ENCODE results near the gene CLMN. TPM values are rescaled to one million over a fixed set of nuclear protein-coding genes. Genes with fewer than 3 reads are reported as not detected.

CLMN gene
- total and polyA plus RNA-seq, 10 of the 15 experiments (the other 5 are each of a cell fraction or from before 2014, with no cell fraction given) = 7.8 to 49.3 (median 18.5) TPM

DNA sequence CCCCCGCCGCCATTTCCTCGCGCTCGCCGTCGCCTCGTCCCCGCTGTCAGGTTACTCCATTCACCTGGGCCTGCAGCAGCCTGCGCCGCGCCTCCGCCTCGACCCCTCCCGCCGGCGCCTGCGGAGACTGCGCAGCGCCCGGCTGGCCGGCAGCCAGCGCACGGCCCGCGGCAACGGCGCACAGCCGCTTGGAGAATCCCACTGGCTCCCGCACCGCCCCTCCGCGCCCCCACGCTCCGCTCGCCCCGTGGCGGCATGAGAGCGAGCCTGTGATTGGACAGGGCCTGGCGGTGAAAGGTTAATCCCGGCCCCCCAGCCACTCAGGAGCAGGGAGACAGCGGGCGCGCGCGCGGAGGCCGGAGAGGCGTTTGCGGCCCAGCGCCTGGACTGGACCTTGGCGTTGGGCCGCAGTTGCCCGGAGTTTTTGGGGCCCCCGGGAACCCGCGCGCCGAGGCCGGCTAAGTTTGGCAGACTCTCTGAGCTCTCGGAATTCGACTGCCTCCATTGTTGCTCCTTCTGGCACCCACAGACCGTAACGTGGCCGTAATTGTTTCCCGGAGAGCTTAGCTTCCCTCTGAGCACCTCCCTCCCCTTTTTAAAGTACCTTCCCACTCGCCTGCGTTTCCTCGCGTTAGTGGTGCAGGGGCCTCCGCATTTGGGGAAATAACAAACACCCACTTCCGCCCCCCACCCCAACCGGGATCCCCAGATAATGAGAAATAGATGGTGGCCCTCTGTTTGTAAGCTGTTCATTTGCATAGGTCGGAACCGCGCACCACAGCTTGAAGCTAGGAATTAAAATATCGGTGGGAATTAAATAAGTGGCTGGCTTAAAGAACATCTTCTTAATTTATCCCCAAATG is 162.2 kb downstream of the CLMN start, which contains the start of gene DICER1 (continued):
- TF ChIP-seq, protein P1, sequence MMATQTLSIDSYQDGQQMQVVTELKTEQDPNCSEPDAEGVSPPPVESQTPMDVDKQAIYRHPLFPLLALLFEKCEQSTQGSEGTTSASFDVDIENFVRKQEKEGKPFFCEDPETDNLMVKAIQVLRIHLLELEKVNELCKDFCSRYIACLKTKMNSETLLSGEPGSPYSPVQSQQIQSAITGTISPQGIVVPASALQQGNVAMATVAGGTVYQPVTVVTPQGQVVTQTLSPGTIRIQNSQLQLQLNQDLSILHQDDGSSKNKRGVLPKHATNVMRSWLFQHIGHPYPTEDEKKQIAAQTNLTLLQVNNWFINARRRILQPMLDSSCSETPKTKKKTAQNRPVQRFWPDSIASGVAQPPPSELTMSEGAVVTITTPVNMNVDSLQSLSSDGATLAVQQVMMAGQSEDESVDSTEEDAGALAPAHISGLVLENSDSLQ (IDR thresholded peaks at IDR 0.05) = 0 out of 2 replicates have a peak, but pooled peaks have one; percentile 6
- TF ChIP-seq PAX5 (IDR thresholded peaks at IDR 0.05; ENCODE audit: borderline replicate concordance, low read depth, low read length) = peak; percentile 49; the same call in 1 of the 2 replicates
- TF ChIP-seq, protein P2, sequence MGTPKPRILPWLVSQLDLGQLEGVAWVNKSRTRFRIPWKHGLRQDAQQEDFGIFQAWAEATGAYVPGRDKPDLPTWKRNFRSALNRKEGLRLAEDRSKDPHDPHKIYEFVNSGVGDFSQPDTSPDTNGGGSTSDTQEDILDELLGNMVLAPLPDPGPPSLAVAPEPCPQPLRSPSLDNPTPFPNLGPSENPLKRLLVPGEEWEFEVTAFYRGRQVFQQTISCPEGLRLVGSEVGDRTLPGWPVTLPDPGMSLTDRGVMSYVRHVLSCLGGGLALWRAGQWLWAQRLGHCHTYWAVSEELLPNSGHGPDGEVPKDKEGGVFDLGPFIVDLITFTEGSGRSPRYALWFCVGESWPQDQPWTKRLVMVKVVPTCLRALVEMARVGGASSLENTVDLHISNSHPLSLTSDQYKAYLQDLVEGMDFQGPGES (IDR thresholded peaks at IDR 0.05) = peak; percentile 70; the same call in 1 of the 2 replicates
- 0 out of 2 replicates have a peak, but pooled peaks have one; percentile 6 for TF ChIP-seq CHD1 (IDR thresholded peaks at IDR 0.05; ENCODE audit: low read depth, low read length)
- TF ChIP-seq, protein P3, sequence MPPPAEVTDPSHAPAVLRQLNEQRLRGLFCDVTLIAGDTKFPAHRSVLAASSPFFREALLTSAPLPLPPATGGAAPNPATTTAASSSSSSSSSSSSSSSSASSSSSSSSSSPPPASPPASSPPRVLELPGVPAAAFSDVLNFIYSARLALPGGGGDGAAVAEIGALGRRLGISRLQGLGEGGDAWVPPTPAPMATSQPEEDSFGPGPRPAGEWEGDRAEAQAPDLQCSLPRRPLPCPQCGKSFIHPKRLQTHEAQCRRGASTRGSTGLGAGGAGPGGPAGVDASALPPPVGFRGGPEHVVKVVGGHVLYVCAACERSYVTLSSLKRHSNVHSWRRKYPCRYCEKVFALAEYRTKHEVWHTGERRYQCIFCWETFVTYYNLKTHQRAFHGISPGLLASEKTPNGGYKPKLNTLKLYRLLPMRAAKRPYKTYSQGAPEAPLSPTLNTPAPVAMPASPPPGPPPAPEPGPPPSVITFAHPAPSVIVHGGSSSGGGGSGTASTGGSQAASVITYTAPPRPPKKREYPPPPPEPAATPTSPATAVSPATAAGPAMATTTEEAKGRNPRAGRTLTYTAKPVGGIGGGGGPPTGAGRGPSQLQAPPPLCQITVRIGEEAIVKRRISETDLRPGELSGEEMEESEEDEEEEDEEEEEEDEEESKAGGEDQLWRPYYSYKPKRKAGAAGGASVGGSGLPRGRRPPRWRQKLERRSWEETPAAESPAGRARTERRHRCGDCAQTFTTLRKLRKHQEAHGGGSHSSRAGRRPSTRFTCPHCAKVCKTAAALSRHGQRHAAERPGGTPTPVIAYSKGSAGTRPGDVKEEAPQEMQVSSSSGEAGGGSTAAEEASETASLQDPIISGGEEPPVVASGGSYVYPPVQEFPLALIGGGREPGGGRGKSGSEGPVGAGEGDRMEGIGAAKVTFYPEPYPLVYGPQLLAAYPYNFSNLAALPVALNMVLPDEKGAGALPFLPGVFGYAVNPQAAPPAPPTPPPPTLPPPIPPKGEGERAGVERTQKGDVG (CRISPR knock-in tag; IDR thresholded peaks at IDR 0.05) = no peak
- TF ChIP-seq MEF2A (IDR thresholded peaks at IDR 0.05; ENCODE audit: insufficient read depth, low read depth, low read length) = no peak
- TF ChIP-seq FOXK2 (IDR thresholded peaks at IDR 0.05) = no peak
- peak; percentile 48 for TF ChIP-seq RELA (IDR thresholded peaks at IDR 0.05; ENCODE audit: borderline replicate concordance, partially characterized antibody)
- peak; percentile 85 to 94 for TF ChIP-seq EGR1 (IDR thresholded peaks at IDR 0.05; ENCODE audit: borderline replicate concordance in 1 of 2, low read depth in 2 of 2, low read length in 2 of 2)
- TF ChIP-seq TCF3 (IDR thresholded peaks at IDR 0.05; ENCODE audit: borderline replicate concordance, insufficient read depth, low read depth, low read length) = no peak
- TF ChIP-seq BHLHE40 (IDR thresholded peaks at IDR 0.05; ENCODE audit: borderline replicate concordance in 1 of 2, low read depth in 2 of 2, low read length in 1 of 2) = peak; percentile 7 to 45; a peak in 2 of 4 replicates
- TF ChIP-seq KAT2A (conservative IDR thresholded peaks at IDR 0.05; ENCODE audit: control insufficient read depth, low read depth, low read length) = no peak
- TF ChIP-seq TCF7 (IDR thresholded peaks at IDR 0.05; ENCODE audit: borderline replicate concordance) = no peak
- TF ChIP-seq, protein P4, sequence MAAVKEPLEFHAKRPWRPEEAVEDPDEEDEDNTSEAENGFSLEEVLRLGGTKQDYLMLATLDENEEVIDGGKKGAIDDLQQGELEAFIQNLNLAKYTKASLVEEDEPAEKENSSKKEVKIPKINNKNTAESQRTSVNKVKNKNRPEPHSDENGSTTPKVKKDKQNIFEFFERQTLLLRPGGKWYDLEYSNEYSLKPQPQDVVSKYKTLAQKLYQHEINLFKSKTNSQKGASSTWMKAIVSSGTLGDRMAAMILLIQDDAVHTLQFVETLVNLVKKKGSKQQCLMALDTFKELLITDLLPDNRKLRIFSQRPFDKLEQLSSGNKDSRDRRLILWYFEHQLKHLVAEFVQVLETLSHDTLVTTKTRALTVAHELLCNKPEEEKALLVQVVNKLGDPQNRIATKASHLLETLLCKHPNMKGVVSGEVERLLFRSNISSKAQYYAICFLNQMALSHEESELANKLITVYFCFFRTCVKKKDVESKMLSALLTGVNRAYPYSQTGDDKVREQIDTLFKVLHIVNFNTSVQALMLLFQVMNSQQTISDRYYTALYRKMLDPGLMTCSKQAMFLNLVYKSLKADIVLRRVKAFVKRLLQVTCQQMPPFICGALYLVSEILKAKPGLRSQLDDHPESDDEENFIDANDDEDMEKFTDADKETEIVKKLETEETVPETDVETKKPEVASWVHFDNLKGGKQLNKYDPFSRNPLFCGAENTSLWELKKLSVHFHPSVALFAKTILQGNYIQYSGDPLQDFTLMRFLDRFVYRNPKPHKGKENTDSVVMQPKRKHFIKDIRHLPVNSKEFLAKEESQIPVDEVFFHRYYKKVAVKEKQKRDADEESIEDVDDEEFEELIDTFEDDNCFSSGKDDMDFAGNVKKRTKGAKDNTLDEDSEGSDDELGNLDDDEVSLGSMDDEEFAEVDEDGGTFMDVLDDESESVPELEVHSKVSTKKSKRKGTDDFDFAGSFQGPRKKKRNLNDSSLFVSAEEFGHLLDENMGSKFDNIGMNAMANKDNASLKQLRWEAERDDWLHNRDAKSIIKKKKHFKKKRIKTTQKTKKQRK (IDR thresholded peaks at IDR 0.05; ENCODE audit: low read depth, low read length) = no peak
- TF ChIP-seq CBX5 (IDR thresholded peaks at IDR 0.05; ENCODE audit: low read depth) = no peak
- TF ChIP-seq TAF1 (IDR thresholded peaks at IDR 0.05; ENCODE audit: borderline replicate concordance, low read depth, low read length) = peak; percentile 16; the same call in 1 of the 2 replicates
- TF ChIP-seq NR2C2 (IDR thresholded peaks at IDR 0.05; ENCODE audit: borderline replicate concordance, control insufficient read depth, insufficient read length, low read depth) = peak; percentile 78
- peak; percentile 76; the same call in 1 of the 2 replicates for TF ChIP-seq RCOR1 (conservative IDR thresholded peaks at IDR 0.05; ENCODE audit: low read depth, low read length)

Measured in GM12878 (cell line).